Ovary (tissue), 9 donors: ENCODE results near the gene WWC1. TPM values are rescaled to one million over a fixed set of nuclear protein-coding genes. Genes with fewer than 3 reads are reported as not detected.

Experiments
- DNase-seq, 5 donors: peaks; one replicate each; pipeline ENCODE4 v3.0.0-alpha.2; 2019 to 2020
- H3K27ac ChIP-seq, 2 donors: fragments of 200-600 bp; one replicate each; pipeline versions ENCODE4 v1.5.1 to v1.8.0; 2019 to 2022
- H3K27me3 ChIP-seq: fragments of 200-600 bp; one replicate; pipeline ENCODE4 v1.8.0; 2022
- H3K36me3 ChIP-seq: fragments of 200-600 bp; sonication (generic); one replicate; pipeline ENCODE4 v1.5.1; 2019
- H3K4me1 ChIP-seq: one replicate; pipeline ENCODE4 v1.8.1; 2013; ENCODE audit warnings: mild to moderate bottlenecking, moderate library complexity; ENCODE audit not compliant: insufficient read depth
- H3K4me3 ChIP-seq: fragments of 200-600 bp; sonication (generic); one replicate; pipeline ENCODE4 v1.5.1; 2017
- H3K9me3 ChIP-seq, 2 donors: fragments of 200-600 bp in 1 of 2; sonication (generic) in 1 of 2; one replicate each; pipeline versions ENCODE4 v1.5.1 to v1.8.1; 2013 to 2019; ENCODE audit warnings: mild to moderate bottlenecking in 1 of 2, moderate library complexity in 1 of 2
- EP300 ChIP-seq: sonication (generic); formaldehyde crosslinking; IDR thresholded peaks from one replicate; pipeline ENCODE4 v1.6.1; 2017; ENCODE audit warnings: antibody characterized with exemption
- POLR2A ChIP-seq: fragments of 450-650 bp; IDR thresholded peaks from one replicate; pipeline ENCODE4 v1.6.1; 2017; ENCODE audit warnings: antibody characterized with exemption, mild to moderate bottlenecking, moderate library complexity
- WGBS, 3 donors: extraction: QIAGEN DNeasy Blood & Tissue Kit in 1 of 3; methylation state at CpG; one replicate each; pipeline versions ENCODE4 v1.1.5 to v1.1.7; 2013 to 2017; 5-methylcytosine and 5-hydroxymethylcytosine counted together
- intact Hi-C, 4 donors: fragments of 100-400 bp; cut with DNase I; formaldehyde crosslinking; loops; one replicate each; pipeline versions ENCODE4 v1.11.0 to v1.15.1; 2022 to 2023
- polyA plus RNA-seq, 2 donors: library from polyadenylated mRNA; stranded (reverse); fragments of 200-250 nt in 1 of 2; fragments of 350-450 nt in 1 of 2; fragmentation: Illumina TruSeq in 1 of 2; extraction: RNeasy Lipid Tissue Mini Kit (QIAGEN cat#74804) in 1 of 2; gene quantifications; one replicate each; pipeline ENCODE4 v1.2.3, GENCODE V29; 2013 to 2014
- total RNA-seq, 7 donors: library from RNA; depleted of rRNA in 2 of 7; stranded (reverse); fragments of >200 nt in 2 of 7; fragmentation: NEBNext Ultra II Directional in 3 of 7; extraction: Animal tissue kit (Norgen Biotek cat#: 25700) in 3 of 7; gene quantifications; one replicate each; pipeline versions ENCODE4 v1.1.0 to v1.2.4, GENCODE V29; 2016 to 2023
- TF ChIP-seq, protein P1 (sequence below), 3 donors: fragments of 450-650 bp in 2 of 3; fragments of 200-600 bp in 1 of 3; IDR thresholded peaks; one replicate each; pipeline versions ENCODE4 v1.5.1 to v1.8.0; 2016 to 2022; ENCODE audit warnings: antibody characterized with exemption in 3 of 3, mild to moderate bottlenecking in 1 of 3
- donor health status: DM: no; HTN: no; CAD: no; lungs with moderate emphysema.
- donor health status: DM: no; HTN: no; CAD: no.
- donor health status: Bipolar disorder and iron deficiency.
- donor health status: DM: yes; HTN: yes; CAD: no.
- donor health status: DM: no; HTN: no; CAD: no.
- donor health status: DM: yes; HTN: yes; CAD: no.

Gene WWC1
- total and polyA plus RNA-seq, 9 donors: 0.58 to 60.3 (median 5.3) TPM

DNA sequence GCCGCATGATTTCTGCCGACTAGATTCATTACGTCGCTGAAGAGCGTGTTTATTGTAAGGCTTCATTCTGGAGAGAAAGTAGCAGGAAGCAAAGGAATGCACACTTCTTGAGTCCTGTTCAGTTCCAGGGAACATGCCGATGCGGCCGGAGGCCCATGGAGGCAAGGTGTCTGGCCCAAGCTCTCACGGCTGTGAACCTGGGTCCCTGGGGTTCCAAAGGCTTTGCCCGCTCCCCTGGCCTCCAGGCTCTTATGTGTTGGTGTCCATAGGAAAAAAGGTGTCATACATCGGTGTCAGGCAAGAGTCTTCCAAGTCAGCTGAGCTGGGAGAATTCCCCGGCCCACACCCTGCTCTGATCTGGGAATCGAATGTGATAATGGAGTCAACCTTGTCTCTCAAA lies 64.7 kb downstream of the WWC1 start:
- no peaks in the 10 kb centered on the region for H3K27me3 ChIP-seq
- no peak for TF ChIP-seq POLR2A
- no peak overlapping the region for H3K27ac ChIP-seq
- 84 to 92% (median 91%) methylated on average over 13 of the region's 13 CpGs for WGBS, 3 donors
- no peaks in the 10 kb centered on the region for H3K36me3 ChIP-seq
- DNase-seq: no peak
- H3K4me3 ChIP-seq: no peak overlapping the region
- H3K9me3 ChIP-seq: no peaks in the 10 kb centered on the region
- H3K4me1 ChIP-seq: no peaks in the 10 kb centered on the region
- intact Hi-C loops: no loop called here

DNA sequence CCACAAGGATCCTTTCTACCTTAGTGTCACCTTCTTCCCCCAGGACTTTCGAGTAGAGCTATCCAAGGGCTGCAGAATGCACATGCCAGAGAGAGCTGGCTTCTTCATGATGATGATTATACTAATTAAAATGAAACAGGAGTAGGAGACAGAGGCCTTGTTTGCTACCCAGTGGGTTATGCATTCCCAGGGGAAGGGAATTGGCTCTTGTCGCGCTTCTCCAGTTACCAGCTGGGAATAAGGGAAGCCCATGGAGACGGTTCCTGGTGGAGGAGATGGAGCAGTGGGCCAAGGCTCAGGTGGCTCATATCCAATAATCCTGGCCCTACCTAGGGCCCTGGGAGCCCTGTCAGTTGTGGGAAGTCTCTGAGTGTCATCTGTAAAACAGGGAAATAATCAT lies 65.1 kb downstream of the WWC1 start:
- Histone ChIP-seq H3K4me1 (no peaks in the 10 kb centered on the region), H3K27ac (no peak overlapping the region), H3K4me3 (no peak overlapping the region), H3K27me3 (no peaks in the 10 kb centered on the region), H3K9me3 (no peaks in the 10 kb centered on the region), H3K36me3 (no peaks in the 10 kb centered on the region)
- WGBS, 3 donors: 85 to 93% (median 89%) methylated on average over 4 of the region's 4 CpGs
- DNase-seq: no peak
- TF ChIP-seq, protein P1, sequence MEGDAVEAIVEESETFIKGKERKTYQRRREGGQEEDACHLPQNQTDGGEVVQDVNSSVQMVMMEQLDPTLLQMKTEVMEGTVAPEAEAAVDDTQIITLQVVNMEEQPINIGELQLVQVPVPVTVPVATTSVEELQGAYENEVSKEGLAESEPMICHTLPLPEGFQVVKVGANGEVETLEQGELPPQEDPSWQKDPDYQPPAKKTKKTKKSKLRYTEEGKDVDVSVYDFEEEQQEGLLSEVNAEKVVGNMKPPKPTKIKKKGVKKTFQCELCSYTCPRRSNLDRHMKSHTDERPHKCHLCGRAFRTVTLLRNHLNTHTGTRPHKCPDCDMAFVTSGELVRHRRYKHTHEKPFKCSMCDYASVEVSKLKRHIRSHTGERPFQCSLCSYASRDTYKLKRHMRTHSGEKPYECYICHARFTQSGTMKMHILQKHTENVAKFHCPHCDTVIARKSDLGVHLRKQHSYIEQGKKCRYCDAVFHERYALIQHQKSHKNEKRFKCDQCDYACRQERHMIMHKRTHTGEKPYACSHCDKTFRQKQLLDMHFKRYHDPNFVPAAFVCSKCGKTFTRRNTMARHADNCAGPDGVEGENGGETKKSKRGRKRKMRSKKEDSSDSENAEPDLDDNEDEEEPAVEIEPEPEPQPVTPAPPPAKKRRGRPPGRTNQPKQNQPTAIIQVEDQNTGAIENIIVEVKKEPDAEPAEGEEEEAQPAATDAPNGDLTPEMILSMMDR (IDR thresholded peaks at IDR 0.05): no peak
- TF ChIP-seq EP300 (no peak), POLR2A (no peak)
- intact Hi-C loops: no loop called here

DNA sequence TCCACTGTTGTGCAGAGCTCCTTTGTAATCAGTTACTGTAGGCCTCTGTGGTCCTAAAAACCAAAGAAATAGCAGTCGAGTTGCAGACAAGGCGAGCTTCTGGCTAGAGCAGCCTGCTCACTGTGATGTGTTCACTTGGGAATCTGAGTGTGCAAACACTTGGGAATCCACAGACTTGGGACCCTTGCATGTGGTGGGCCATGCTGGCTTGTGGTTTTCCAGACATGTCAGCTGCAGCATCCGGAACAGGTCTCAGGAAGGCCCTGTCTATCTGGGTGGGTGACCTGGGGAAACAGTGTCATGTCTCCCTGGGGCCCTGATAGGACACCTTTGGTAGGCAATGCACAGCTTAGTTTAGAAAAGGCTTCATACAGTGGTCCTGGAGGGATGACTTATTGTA lies 66.4 kb downstream of the WWC1 start:
- H3K27ac ChIP-seq: no peak overlapping the region
- 80 to 88% (median 85%) methylated on average over 3 of the region's 3 CpGs for WGBS, 3 donors
- no peak overlapping the region for H3K4me3 ChIP-seq

DNA sequence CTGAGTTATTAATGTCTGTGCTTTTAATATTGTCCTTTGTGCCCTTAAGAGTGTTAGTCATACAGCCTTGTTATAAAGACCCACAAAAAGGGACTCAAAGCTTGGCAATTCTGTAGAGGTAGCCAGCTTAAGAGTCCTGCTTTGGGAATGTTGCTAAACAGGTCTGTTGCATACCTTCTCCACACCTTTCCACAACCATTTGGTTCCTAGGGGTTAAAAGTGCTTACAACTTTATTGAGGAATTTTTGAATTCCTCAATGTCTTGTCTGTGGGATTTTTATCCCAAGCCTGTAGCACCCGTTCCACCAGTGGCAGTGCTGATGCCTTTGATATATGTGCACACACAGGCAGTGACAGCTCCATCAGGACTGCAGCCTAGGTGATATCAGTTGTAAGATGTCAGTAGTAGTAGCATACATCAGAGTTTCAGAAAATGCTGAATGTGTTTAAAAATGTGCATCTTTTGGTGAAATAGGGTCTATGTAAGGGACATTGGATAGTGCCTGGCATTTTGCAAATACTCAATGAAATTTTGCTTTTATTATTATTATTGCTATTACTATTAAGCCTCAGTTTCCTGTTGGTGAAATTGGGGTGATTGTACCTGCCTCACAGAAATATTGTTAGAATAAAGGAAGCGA lies 68.5 kb downstream of the WWC1 start:
- Histone ChIP-seq H3K27me3 (no peaks in the 10 kb centered on the region), H3K27ac (no peak overlapping the region), H3K4me1 (no peaks in the 10 kb centered on the region), H3K9me3 (no peaks in the 10 kb centered on the region), H3K4me3 (no peak overlapping the region), H3K36me3 (no peaks in the 10 kb centered on the region)
- TF ChIP-seq EP300: no peak
- TF ChIP-seq, protein P1 (IDR thresholded peaks at IDR 0.05): no peak
- no peak for TF ChIP-seq POLR2A
- DNase-seq: no peak
- intact Hi-C loops: no loop called here
- WGBS, 3 donors: 71 to 77% (median 72%) methylated on average over 2 of the region's 2 CpGs

More for the DNA sequence above, 66.4 kb downstream of the WWC1 start:
- H3K36me3 ChIP-seq: no peaks in the 10 kb centered on the region
- H3K9me3 ChIP-seq: no peaks in the 10 kb centered on the region
- TF ChIP-seq, protein P1 (IDR thresholded peaks at IDR 0.05): no peak
- TF ChIP-seq POLR2A (no peak), EP300 (no peak)
- H3K27me3 ChIP-seq: no peaks in the 10 kb centered on the region
- intact Hi-C loops: no loop called here
- H3K4me1 ChIP-seq: no peaks in the 10 kb centered on the region
- no peak for DNase-seq

DNA sequence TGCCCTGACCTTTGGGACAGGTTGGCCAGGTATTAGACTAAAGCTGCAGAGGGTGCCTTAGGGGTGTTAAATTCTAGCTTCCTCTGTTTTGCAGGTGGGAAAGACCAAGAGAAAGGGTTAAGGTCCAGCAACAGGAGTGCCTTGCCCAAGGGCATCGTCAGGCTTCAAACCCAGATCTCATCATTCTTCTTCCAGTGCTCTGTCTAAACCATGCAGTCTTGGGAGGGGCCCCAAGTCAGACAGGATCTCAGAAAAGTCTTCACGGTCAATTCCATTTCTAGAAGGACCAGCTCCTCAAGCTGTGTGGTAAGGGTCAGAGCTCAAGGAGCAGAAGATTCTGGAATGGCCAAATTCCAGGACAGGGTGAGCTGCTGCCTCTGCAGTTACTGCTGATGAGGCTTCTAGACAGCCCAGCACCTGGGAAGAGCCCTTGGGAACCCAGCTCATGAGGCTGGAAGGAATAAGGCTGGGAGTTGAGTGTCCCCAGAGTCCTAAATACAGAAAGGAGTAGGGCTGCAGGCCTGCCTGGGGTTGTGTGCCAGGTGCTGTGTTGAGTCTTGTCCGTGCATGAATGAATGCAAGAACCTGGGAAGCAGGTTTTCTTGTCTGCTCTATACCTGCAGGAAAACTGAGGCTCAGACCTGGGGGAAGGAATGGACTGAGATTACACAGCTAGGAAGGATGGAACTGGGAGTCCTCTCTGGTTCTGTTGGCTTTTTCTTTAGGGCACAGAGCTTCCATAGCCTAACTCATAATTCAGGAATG lies 69.3 kb downstream of the WWC1 start:
- no peak for DNase-seq
- Histone ChIP-seq H3K4me1 (no peaks in the 10 kb centered on the region), H3K4me3 (no peak overlapping the region), H3K27ac (no peak overlapping the region), H3K9me3 (no peaks in the 10 kb centered on the region), H3K27me3 (no peaks in the 10 kb centered on the region), H3K36me3 (no peaks in the 10 kb centered on the region)
- TF ChIP-seq EP300 (no peak), POLR2A (no peak)
- TF ChIP-seq, protein P1 (IDR thresholded peaks at IDR 0.05): no peak
- 80 to 92% (median 85%) methylated on average over 3 of the region's 3 CpGs for WGBS, 3 donors
- intact Hi-C loops: no loop called here
